Dedifferentiated amniotic fluid mesenchymal stem cell (primary cell): ENCODE measurements around the gene IFNG.
"Not testable (repeated sequence)": the region's sequence is repeated elsewhere in the genome, so short reads cannot be mapped to it uniquely, and the experiment has no call there.

ENCODE experiments used
- DNase-seq: peaks from one replicate; pipeline ENCODE4 v3.0.0-alpha.2; 2016; ENCODE audit errors: extremely low spot score

IFNG gene

GRCh38 chr12:68159681-68160304 lies at the start of gene IFNG:
Gene IFNG (minus strand): TSS chr12:68159740. CDS start chr12:68159615, 125 bp downstream.
- no peak for DNase-seq

- not testable (repeated sequence) for DNase-seq
These were observed 49.6 kb upstream of the IFNG start for GRCh38 chr12:68209048-68209728.

GRCh38 chr12:68207276-68207675 lies 47.7 kb upstream of the IFNG start:
- no peak for DNase-seq

- no peak for DNase-seq
These were observed 46.9 kb upstream of the IFNG start for GRCh38 chr12:68206446-68206845.

- no peak for DNase-seq
These were observed 43.9 kb upstream of the IFNG start for GRCh38 chr12:68203460-68203875.

- DNase-seq: no peak
These were observed 41.3 kb upstream of the IFNG start for GRCh38 chr12:68200854-68201253.

- no peak for DNase-seq
These were observed 39.6 kb upstream of the IFNG start for GRCh38 chr12:68199127-68199526.

- no peak for DNase-seq
These were observed 39.1 kb upstream of the IFNG start for GRCh38 chr12:68198507-68199086.

GRCh38 chr12:68190301-68190700 lies 30.8 kb upstream of the IFNG start:
- no peak for DNase-seq

GRCh38 chr12:68189821-68190242 lies 30.3 kb upstream of the IFNG start:
- DNase-seq: no peak

- no peak for DNase-seq
These were observed 26.1 kb upstream of the IFNG start for GRCh38 chr12:68185598-68185997.

- DNase-seq: no peak
These were observed 21.5 kb upstream of the IFNG start for GRCh38 chr12:68180792-68181744.

- DNase-seq: no peak
These were observed 19.4 kb upstream of the IFNG start for GRCh38 chr12:68178774-68179439.

- DNase-seq: no peak
These were observed 18.6 kb upstream of the IFNG start for GRCh38 chr12:68178184-68178583.

- DNase-seq: no peak
These were observed 18.0 kb upstream of the IFNG start for GRCh38 chr12:68177562-68177961.

GRCh38 chr12:68176257-68176656 lies 16.7 kb upstream of the IFNG start:
- DNase-seq: no peak

GRCh38 chr12:68175557-68176061 lies 16.1 kb upstream of the IFNG start:
- no peak for DNase-seq

GRCh38 chr12:68174761-68175160 lies 15.2 kb upstream of the IFNG start:
- DNase-seq: not testable (repeated sequence)

GRCh38 chr12:68173792-68174191 lies 14.3 kb upstream of the IFNG start:
- no peak for DNase-seq

- DNase-seq: no peak
These were observed 11.2 kb upstream of the IFNG start for GRCh38 chr12:68170726-68171125.

- DNase-seq: no peak
These were observed 9.8 kb upstream of the IFNG start for GRCh38 chr12:68169213-68169889.
